ENCODE data around the gene TASP1. TPM values are rescaled to one million over a fixed set of nuclear protein-coding genes. Genes with fewer than 3 reads are reported as not detected.

TASP1 gene
- total RNA-seq, 1 experiment from 2014 or later: 19.0 TPM

DNA sequence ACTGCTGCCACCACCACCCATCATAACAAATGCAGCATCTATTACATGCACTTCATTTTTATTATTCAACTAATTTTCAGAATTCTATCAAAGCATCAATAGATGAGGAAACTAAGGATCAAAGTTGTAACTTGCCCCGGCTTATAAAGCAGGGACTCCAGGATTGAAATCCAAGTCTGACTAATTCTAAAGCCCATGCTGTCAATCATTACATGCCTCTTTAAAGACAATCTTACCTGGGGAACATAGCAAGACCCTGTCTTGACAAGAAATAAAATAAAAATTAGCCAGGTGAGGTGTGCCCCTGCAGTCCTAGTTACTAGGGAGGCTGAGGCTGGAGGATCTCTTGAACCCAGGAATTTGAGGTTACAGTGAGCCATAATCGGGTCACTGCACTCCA is 235.3 kb downstream of the TASP1 start:
- H3K27ac Mint-ChIP-seq (ENCODE audit: low read depth, unreplicated experiment): no peak overlapping the region
- H3K4me1 Mint-ChIP-seq (ENCODE audit: insufficient read depth, unreplicated experiment): no peaks in the 10 kb centered on the region
- H3K9me3 Mint-ChIP-seq (ENCODE audit: unreplicated experiment): no peaks in the 10 kb centered on the region
- H3K36me3 Mint-ChIP-seq (ENCODE audit: insufficient read depth, unreplicated experiment): no peaks in the 10 kb centered on the region
- H3K4me3 Mint-ChIP-seq (ENCODE audit: unreplicated experiment): no peak overlapping the region
- no peak for DNase-seq (ENCODE audit: unreplicated experiment)
- TF ChIP-seq, protein P1, sequence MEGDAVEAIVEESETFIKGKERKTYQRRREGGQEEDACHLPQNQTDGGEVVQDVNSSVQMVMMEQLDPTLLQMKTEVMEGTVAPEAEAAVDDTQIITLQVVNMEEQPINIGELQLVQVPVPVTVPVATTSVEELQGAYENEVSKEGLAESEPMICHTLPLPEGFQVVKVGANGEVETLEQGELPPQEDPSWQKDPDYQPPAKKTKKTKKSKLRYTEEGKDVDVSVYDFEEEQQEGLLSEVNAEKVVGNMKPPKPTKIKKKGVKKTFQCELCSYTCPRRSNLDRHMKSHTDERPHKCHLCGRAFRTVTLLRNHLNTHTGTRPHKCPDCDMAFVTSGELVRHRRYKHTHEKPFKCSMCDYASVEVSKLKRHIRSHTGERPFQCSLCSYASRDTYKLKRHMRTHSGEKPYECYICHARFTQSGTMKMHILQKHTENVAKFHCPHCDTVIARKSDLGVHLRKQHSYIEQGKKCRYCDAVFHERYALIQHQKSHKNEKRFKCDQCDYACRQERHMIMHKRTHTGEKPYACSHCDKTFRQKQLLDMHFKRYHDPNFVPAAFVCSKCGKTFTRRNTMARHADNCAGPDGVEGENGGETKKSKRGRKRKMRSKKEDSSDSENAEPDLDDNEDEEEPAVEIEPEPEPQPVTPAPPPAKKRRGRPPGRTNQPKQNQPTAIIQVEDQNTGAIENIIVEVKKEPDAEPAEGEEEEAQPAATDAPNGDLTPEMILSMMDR (IDR thresholded peaks at IDR 0.05; ENCODE audit: unreplicated experiment): no peak
- ChIA-PET CTCF (interaction anchor here (1.2 to 1.6 kb wide), 2 partner anchors 8 to 9 kb away, joined by 3 to 5 read pairs; no protein-coding TSS in a partner anchor), POLR2A (interaction anchor here (0.5 to 0.7 kb wide), 3 partner anchors 10 to 135 kb away, joined by 3 to 4 read pairs (median 4); no protein-coding TSS in a partner anchor)
- BruUV-seq (replicated peaks): no TSS peak
- no peaks in the 10 kb centered on the region for H3K27me3 Mint-ChIP-seq (ENCODE audit: insufficient read depth, unreplicated experiment)
- intact Hi-C loops (cut with micrococcal nuclease): no loop called here

DNA sequence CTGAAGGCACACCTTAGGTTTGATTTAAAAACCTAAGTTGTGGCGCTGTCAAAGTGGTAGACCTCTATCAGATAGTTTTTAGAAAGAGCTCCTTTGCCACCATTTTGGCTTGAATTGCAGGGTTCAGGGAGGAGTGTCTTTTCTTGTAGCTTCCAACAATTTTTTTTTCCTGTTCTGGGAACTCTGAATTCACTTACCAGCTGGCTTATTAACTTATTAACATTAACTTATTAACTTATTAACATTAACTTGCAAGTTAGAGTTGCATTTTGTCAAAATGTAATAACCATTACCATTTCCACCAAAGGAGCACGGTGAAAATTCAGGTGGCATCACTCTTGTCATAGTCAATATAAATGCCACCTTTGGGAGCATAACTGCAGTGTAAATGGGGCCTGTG is 235.7 kb downstream of the TASP1 start:
- H3K36me3 Mint-ChIP-seq (ENCODE audit: insufficient read depth, unreplicated experiment): no peaks in the 10 kb centered on the region
- H3K27ac Mint-ChIP-seq (ENCODE audit: low read depth, unreplicated experiment): no peak overlapping the region
- H3K4me3 Mint-ChIP-seq (ENCODE audit: unreplicated experiment): no peak overlapping the region
- CTCF ChIA-PET: interaction anchor here (0.6 to 1.2 kb wide), 2 partner anchors 9 to 322 kb away, joined by 3 read pairs; no protein-coding TSS in a partner anchor
- POLR2A ChIA-PET: interaction anchor here (0.5 to 0.7 kb wide), 3 partner anchors 47 to 677 kb away, joined by 3 to 4 read pairs (median 4); no protein-coding TSS in a partner anchor
- no peaks in the 10 kb centered on the region for H3K4me1 Mint-ChIP-seq (ENCODE audit: insufficient read depth, unreplicated experiment)
- DNase-seq (ENCODE audit: unreplicated experiment): no peak
- no peaks in the 10 kb centered on the region for H3K27me3 Mint-ChIP-seq (ENCODE audit: insufficient read depth, unreplicated experiment)
- intact Hi-C loops (cut with micrococcal nuclease): no loop called here
- BruUV-seq (replicated peaks): no TSS peak
- no peaks in the 10 kb centered on the region for H3K9me3 Mint-ChIP-seq (ENCODE audit: unreplicated experiment)
- TF ChIP-seq, protein P1 (IDR thresholded peaks at IDR 0.05; ENCODE audit: unreplicated experiment): no peak

DNA sequence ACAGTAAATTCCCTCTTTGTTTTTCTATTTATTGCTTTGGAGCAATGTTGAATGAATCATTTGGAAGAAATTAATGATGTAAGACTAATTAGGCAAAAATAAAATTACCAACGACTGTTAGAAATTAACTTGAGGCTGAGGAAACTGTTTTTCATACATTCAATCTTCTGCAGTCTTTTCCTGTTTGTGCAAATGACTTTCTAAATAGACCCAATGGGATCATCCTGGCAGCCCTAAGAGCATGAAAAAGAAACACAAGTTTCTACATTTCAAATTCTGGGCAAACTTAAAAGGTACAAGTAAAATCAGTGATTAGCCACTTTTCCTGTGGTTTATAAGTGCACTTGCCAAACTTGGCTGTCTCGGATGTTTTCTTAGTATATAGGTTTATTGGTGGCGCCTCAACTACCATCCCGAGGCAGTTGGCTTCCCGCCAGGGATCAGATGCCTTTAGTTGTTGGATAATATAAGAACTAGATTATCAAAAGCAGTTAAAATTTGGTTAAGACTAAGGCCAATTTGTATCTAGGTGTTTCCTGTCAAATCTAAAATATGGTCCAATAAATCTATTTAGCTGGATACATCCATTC is 236.5 kb downstream of the TASP1 start:
- no peaks in the 10 kb centered on the region for H3K27me3 Mint-ChIP-seq (ENCODE audit: insufficient read depth, unreplicated experiment)
- H3K9me3 Mint-ChIP-seq (ENCODE audit: unreplicated experiment): no peaks in the 10 kb centered on the region
- intact Hi-C loops (cut with micrococcal nuclease): no loop called here
- POLR2A ChIA-PET: interaction anchor here (0.7 kb wide), 1 partner anchor 678 kb away, joined by 3 read pairs; no protein-coding TSS in a partner anchor
- no peak overlapping the region for H3K4me3 Mint-ChIP-seq (ENCODE audit: unreplicated experiment)
- H3K4me1 Mint-ChIP-seq (ENCODE audit: insufficient read depth, unreplicated experiment): no peaks in the 10 kb centered on the region
- no peaks in the 10 kb centered on the region for H3K36me3 Mint-ChIP-seq (ENCODE audit: insufficient read depth, unreplicated experiment)
- no peak for DNase-seq (ENCODE audit: unreplicated experiment)
- BruUV-seq (replicated peaks): no TSS peak
- TF ChIP-seq, protein P1 (IDR thresholded peaks at IDR 0.05; ENCODE audit: unreplicated experiment): no peak
- H3K27ac Mint-ChIP-seq (ENCODE audit: low read depth, unreplicated experiment): no peak overlapping the region
- CTCF ChIA-PET: interaction anchor here (0.6 to 1.2 kb wide), 2 partner anchors 10 to 323 kb away, joined by 3 read pairs; no protein-coding TSS in a partner anchor

DNA sequence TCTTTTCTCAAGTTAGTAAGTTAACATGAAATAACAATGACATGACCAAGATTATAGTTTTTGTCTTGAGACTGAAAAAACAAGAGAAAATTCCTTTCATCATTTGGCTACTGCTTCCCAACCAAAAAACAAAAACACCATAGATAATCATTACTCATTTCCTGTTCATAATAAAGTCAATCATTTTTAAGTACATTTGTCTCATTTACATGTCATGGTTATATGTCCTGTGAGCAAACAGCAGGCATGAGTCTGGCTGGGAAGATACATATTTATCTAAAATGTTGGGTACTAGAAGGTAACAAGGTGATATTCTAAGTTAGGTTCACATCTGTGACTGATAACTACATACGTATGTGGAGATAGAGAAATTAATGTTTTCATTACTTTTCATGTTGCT is 237.1 kb downstream of the TASP1 start:
- CTCF ChIA-PET: no interaction called here
- BruUV-seq (replicated peaks): no TSS peak
- Mint-ChIP-seq H3K4me3 (ENCODE audit: unreplicated experiment) (no peak overlapping the region), H3K4me1 (ENCODE audit: insufficient read depth, unreplicated experiment) (no peaks in the 10 kb centered on the region), H3K27me3 (ENCODE audit: insufficient read depth, unreplicated experiment) (no peaks in the 10 kb centered on the region), H3K27ac (ENCODE audit: low read depth, unreplicated experiment) (no peak overlapping the region), H3K36me3 (ENCODE audit: insufficient read depth, unreplicated experiment) (no peaks in the 10 kb centered on the region), H3K9me3 (ENCODE audit: unreplicated experiment) (no peaks in the 10 kb centered on the region)
- POLR2A ChIA-PET: interaction anchor here (1.1 kb wide), 1 partner anchor 10 kb away, joined by 4 read pairs; no protein-coding TSS in a partner anchor
- intact Hi-C loops (cut with micrococcal nuclease): no loop called here
- no peak for DNase-seq (ENCODE audit: unreplicated experiment)
- TF ChIP-seq, protein P1 (IDR thresholded peaks at IDR 0.05; ENCODE audit: unreplicated experiment): no peak
